ENCODE data around the gene STPG3. TPM values are rescaled to one million over a fixed set of nuclear protein-coding genes. Genes with fewer than 3 reads are reported as not detected.

STPG3 gene
- total and polyA plus RNA-seq, 9 of the 15 experiments (the other 6 are each of a cell fraction or from before 2014, with no cell fraction given) = not detected

DNA sequence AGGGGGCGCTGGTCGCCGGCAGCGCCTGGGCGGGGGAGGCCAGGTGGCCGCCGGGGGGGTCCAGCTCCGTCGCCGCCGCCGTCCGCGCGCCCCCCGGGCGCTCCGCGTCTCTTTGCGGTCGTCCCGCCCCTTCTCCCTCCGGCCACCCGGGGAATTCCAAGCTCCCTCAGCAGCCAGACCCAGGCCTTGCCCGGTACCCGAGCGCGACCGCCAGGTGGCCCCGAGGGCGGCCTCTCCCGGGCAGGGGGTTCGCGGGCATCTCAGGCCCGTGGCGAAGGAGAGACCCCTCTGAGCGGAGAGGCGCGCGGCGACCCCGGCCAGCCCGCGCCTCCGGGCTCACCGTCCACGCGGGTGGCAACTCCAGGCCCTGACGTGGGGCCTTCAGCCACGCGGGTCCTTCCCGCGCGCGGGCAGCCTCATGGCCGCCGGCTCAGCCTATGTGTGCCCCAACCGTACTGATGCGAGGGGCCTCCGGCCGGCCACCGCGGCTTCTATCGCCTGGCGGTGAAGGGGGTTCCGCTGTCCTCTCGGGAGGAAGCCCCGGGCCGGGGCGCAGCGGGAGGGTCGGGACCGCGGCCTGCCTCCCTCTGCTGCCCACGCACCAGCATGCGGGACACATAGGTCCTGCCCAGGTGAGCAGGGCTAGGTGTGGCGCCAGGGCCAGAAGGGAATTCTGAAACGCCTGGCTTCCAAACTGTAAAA, 51.5 kb downstream of the STPG3 start (continued):
- TF ChIP-seq, protein P1, sequence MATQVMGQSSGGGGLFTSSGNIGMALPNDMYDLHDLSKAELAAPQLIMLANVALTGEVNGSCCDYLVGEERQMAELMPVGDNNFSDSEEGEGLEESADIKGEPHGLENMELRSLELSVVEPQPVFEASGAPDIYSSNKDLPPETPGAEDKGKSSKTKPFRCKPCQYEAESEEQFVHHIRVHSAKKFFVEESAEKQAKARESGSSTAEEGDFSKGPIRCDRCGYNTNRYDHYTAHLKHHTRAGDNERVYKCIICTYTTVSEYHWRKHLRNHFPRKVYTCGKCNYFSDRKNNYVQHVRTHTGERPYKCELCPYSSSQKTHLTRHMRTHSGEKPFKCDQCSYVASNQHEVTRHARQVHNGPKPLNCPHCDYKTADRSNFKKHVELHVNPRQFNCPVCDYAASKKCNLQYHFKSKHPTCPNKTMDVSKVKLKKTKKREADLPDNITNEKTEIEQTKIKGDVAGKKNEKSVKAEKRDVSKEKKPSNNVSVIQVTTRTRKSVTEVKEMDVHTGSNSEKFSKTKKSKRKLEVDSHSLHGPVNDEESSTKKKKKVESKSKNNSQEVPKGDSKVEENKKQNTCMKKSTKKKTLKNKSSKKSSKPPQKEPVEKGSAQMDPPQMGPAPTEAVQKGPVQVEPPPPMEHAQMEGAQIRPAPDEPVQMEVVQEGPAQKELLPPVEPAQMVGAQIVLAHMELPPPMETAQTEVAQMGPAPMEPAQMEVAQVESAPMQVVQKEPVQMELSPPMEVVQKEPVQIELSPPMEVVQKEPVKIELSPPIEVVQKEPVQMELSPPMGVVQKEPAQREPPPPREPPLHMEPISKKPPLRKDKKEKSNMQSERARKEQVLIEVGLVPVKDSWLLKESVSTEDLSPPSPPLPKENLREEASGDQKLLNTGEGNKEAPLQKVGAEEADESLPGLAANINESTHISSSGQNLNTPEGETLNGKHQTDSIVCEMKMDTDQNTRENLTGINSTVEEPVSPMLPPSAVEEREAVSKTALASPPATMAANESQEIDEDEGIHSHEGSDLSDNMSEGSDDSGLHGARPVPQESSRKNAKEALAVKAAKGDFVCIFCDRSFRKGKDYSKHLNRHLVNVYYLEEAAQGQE (IDR thresholded peaks at IDR 0.05; ENCODE audit: borderline replicate concordance) = 0 out of 2 replicates have a peak, but pooled peaks have one; percentile 22
- TF ChIP-seq, protein P1 (CRISPR knock-in tag; IDR thresholded peaks at IDR 0.05; ENCODE audit: low read depth) = 0 out of 2 replicates have a peak, but pooled peaks have one; percentile 29
- TF ChIP-seq ZNF764 (CRISPR knock-in tag; IDR thresholded peaks at IDR 0.05; ENCODE audit: low read depth) (no peak), PCBP2 (IDR thresholded peaks at IDR 0.05; ENCODE audit: low read depth, low read length, poor library complexity, severe bottlenecking) (no peak), ZNF445 (CRISPR knock-in tag; IDR thresholded peaks at IDR 0.05; ENCODE audit: low read depth) (no peak), PTTG1 (tag; IDR thresholded peaks at IDR 0.05; ENCODE audit: low read depth) (no peak), ZFP30 (CRISPR knock-in tag; IDR thresholded peaks at IDR 0.05; ENCODE audit: borderline replicate concordance) (no peak), TBL1XR1 (IDR thresholded peaks at IDR 0.05; ENCODE audit: low read length in 2 of 2) (no peak), LARP7 (IDR thresholded peaks at IDR 0.05) (no peak), ZNF589 (CRISPR knock-in tag; IDR thresholded peaks at IDR 0.05; ENCODE audit: low read depth) (no peak)
- TF ChIP-seq, protein P2, sequence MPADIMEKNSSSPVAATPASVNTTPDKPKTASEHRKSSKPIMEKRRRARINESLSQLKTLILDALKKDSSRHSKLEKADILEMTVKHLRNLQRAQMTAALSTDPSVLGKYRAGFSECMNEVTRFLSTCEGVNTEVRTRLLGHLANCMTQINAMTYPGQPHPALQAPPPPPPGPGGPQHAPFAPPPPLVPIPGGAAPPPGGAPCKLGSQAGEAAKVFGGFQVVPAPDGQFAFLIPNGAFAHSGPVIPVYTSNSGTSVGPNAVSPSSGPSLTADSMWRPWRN (IDR thresholded peaks at IDR 0.05; ENCODE audit: low read depth) = no peak
- TF ChIP-seq, protein P3, sequence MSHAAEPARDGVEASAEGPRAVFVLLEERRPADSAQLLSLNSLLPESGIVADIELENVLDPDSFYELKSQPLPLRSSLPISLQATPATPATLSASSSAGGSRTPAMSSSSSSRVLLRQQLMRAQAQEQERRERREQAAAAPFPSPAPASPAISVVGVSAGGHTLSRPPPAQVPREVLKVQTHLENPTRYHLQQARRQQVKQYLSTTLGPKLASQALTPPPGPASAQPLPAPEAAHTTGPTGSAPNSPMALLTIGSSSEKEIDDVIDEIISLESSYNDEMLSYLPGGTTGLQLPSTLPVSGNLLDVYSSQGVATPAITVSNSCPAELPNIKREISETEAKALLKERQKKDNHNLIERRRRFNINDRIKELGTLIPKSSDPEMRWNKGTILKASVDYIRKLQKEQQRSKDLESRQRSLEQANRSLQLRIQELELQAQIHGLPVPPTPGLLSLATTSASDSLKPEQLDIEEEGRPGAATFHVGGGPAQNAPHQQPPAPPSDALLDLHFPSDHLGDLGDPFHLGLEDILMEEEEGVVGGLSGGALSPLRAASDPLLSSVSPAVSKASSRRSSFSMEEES (CRISPR knock-in tag; IDR thresholded peaks at IDR 0.05) = no peak
- TF ChIP-seq, protein P4, sequence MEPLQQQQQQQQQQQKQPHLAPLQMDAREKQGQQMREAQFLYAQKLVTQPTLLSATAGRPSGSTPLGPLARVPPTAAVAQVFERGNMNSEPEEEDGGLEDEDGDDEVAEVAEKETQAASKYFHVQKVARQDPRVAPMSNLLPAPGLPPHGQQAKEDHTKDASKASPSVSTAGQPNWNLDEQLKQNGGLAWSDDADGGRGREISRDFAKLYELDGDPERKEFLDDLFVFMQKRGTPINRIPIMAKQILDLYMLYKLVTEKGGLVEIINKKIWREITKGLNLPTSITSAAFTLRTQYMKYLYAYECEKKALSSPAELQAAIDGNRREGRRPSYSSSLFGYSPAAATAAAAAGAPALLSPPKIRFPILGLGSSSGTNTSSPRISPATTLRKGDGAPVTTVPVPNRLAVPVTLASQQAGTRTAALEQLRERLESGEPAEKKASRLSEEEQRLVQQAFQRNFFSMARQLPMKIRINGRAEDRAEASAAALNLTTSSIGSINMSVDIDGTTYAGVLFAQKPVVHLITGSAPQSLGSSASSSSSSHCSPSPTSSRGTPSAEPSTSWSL (CRISPR knock-in tag; IDR thresholded peaks at IDR 0.05; ENCODE audit: borderline replicate concordance) = no peak
- TF ChIP-seq, protein P5, sequence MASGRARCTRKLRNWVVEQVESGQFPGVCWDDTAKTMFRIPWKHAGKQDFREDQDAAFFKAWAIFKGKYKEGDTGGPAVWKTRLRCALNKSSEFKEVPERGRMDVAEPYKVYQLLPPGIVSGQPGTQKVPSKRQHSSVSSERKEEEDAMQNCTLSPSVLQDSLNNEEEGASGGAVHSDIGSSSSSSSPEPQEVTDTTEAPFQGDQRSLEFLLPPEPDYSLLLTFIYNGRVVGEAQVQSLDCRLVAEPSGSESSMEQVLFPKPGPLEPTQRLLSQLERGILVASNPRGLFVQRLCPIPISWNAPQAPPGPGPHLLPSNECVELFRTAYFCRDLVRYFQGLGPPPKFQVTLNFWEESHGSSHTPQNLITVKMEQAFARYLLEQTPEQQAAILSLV (tag; IDR thresholded peaks at IDR 0.05) = no peak
